Measurements from ENCODE around the gene MFSD2A. TPM values are rescaled to one million over a fixed set of nuclear protein-coding genes. Genes with fewer than 3 reads are reported as not detected.

The MFSD2A gene
- total and polyA plus RNA-seq, 9 of the 15 experiments (the other 6 are each of a cell fraction or from before 2014, with no cell fraction given), result 0.06 to 0.40 (median 0.15) TPM; not detected in 4

GRCh38 chr1:39954324-39954869 lies 548 bp upstream of the MFSD2A start:
- H3K9ac ChIP-seq (ENCODE audit: insufficient read depth in 1 of 2, low read depth in 2 of 2, low read length in 2 of 2), result no peak overlapping the region
- DNase-seq (ENCODE audit: extremely low read depth in 1 of 4, low spot score in 3 of 4), result no peak
- WGBS (ENCODE audit: insufficient coverage, low coverage, missing lambda C conversion rate), result 12% methylated on average over 17 of the region's 17 CpGs
- H3K9me3 ChIP-seq (replicated peaks; ENCODE audit: control insufficient read depth, insufficient read depth, low read depth, low read length), result no peaks in the 10 kb centered on the region
- in situ Hi-C loops (cut with MboI), result no loop called here
- ChIA-PET CTCF (ENCODE audit: low intra/inter-chr PET ratio) (no interaction called here), POLR2A (interaction anchor here (1.9 kb wide), 1 partner anchor 10 kb away, joined by 4 read pairs; no protein-coding TSS in a partner anchor)
- ATAC-seq, result no peak
- TF ChIP-seq L3MBTL2 (IDR thresholded peaks at IDR 0.05), result no peak
- 0 out of 2 replicates have a peak, but pooled peaks have one; percentile 4 for TF ChIP-seq ZFX (CRISPR knock-in tag; IDR thresholded peaks at IDR 0.05)
- no peak for TF ChIP-seq NCOR1 (IDR thresholded peaks at IDR 0.05)
- no peaks in the 10 kb centered on the region for H3K79me2 ChIP-seq (ENCODE audit: control insufficient read depth, insufficient read depth, low read length)
- intact Hi-C loops (cut with micrococcal nuclease), result no loop called here
- H3K27me3 ChIP-seq (ENCODE audit: control insufficient read depth in 2 of 2, insufficient read depth in 2 of 2, low read length in 2 of 2), result peaks cover 42 to 60% of the 10 kb centered on the region in 2 experiments
- H3K27ac ChIP-seq (ENCODE audit: extremely low read depth, low read depth, low read length), result no peak overlapping the region
- H2AFZ ChIP-seq (ENCODE audit: low read depth, low read length), result no peak overlapping the region
- H3K4me1 ChIP-seq (replicated peaks in 1 of 2; ENCODE audit: control insufficient read depth in 2 of 2, insufficient read depth in 2 of 2, low read length in 2 of 2), result peaks cover 0 to 16% of the 10 kb centered on the region in 2 experiments; a peak in 3 of 5 replicates
- no peak overlapping the region for H3K4me2 ChIP-seq (ENCODE audit: insufficient read depth, low read length)
- BruUV-seq (replicated peaks), result no TSS peak
- no peaks in the 10 kb centered on the region for H3K9me1 ChIP-seq (ENCODE audit: control insufficient read depth, insufficient read depth, low read length)
- H3K36me3 ChIP-seq (ENCODE audit: control insufficient read depth, insufficient read depth, low read length), result no peaks in the 10 kb centered on the region
- no peak overlapping the region for H3K4me3 ChIP-seq
- no peaks in the 10 kb centered on the region for H4K20me1 ChIP-seq (replicated peaks; ENCODE audit: control insufficient read depth, insufficient read depth, low read length)
- FAIRE-seq, result no peak

Measured in K562 (cell line).